Liver (tissue), 9 donors: ENCODE results near the gene CDH13. TPM values are rescaled to one million over a fixed set of nuclear protein-coding genes. Genes with fewer than 3 reads are reported as not detected.

Experiments
- DNase-seq: peaks from one replicate; pipeline ENCODE4 v3.0.0-alpha.2; 2017; ENCODE audit warnings: low spot score
- H3K27ac ChIP-seq, 2 donors: one replicate each; pipeline ENCODE4 v1.7.0; 2013; ENCODE audit warnings: inconsistent platforms in 2 of 2, low read length in 2 of 2, control low read depth in 1 of 2, low read depth in 1 of 2, mild to moderate bottlenecking in 1 of 2
- H3K27me3 ChIP-seq, 4 donors: one replicate each; pipeline versions ENCODE4 v1.6.1 to v1.7.0; 2013; ENCODE audit warnings: low read length in 3 of 4, inconsistent platforms in 1 of 4, mild to moderate bottlenecking in 1 of 4, moderate library complexity in 1 of 4; ENCODE audit not compliant: control insufficient read depth in 4 of 4, insufficient read depth in 4 of 4
- H3K36me3 ChIP-seq, 4 donors: one replicate each; pipeline versions ENCODE4 v1.6.1 to v1.7.0; 2013; ENCODE audit warnings: low read length in 3 of 4, mild to moderate bottlenecking in 3 of 4, low read depth in 1 of 4, moderate library complexity in 1 of 4; ENCODE audit not compliant: control insufficient read depth in 4 of 4, insufficient read depth in 3 of 4
- H3K4me1 ChIP-seq, 4 donors: one replicate each; pipeline versions ENCODE4 v1.6.1 to v1.7.0; 2013; ENCODE audit warnings: low read length in 3 of 4, mild to moderate bottlenecking in 3 of 4, moderate library complexity in 1 of 4; ENCODE audit not compliant: control insufficient read depth in 4 of 4, insufficient read depth in 4 of 4
- H3K4me3 ChIP-seq, 3 donors: one replicate each; pipeline versions ENCODE4 v1.6.1 to v1.7.0; 2013; ENCODE audit warnings: low read length in 3 of 3, control low read depth in 1 of 3, low read depth in 1 of 3, mild to moderate bottlenecking in 1 of 3
- H3K9ac ChIP-seq, 2 donors: one replicate each; pipeline ENCODE4 v1.7.0; 2013; ENCODE audit warnings: low read length in 2 of 2, mild to moderate bottlenecking in 2 of 2, moderate library complexity in 2 of 2, control low read depth in 1 of 2, low read depth in 1 of 2
- H3K9me3 ChIP-seq, 4 donors: one replicate each; pipeline versions ENCODE4 v1.6.1 to v1.7.0; 2013; ENCODE audit warnings: low read length in 3 of 4; ENCODE audit not compliant: control insufficient read depth in 4 of 4
- EGR1 ChIP-seq, 2 donors: IDR thresholded peaks; 2 replicates each; pipeline ENCODE4 v1.6.1; 2016 to 2018; ENCODE audit warnings: antibody characterized with exemption in 2 of 2, low read depth in 2 of 2
- HNF4A ChIP-seq, 2 donors: conservative IDR thresholded peaks; 2 replicates each; pipeline ENCODE4 v1.6.1; 2016; ENCODE audit warnings: antibody characterized with exemption in 2 of 2, mild to moderate bottlenecking in 2 of 2
- HNF4G ChIP-seq: IDR thresholded peaks from 2 replicates; pipeline ENCODE4 v1.6.1; 2016; ENCODE audit warnings: antibody characterized with exemption
- NR2F2 ChIP-seq: IDR thresholded peaks from 2 replicates; pipeline ENCODE4 v1.6.1; 2016; ENCODE audit warnings: antibody characterized with exemption
- RAD21 ChIP-seq, 2 donors: IDR thresholded peaks; 2 replicates each; pipeline ENCODE4 v1.6.1; 2016; ENCODE audit warnings: antibody characterized with exemption in 2 of 2, mild to moderate bottlenecking in 2 of 2
- RXRA ChIP-seq, 2 donors: IDR thresholded peaks; 2 replicates each; pipeline ENCODE4 v1.6.1; 2017 to 2018; ENCODE audit warnings: antibody characterized with exemption in 2 of 2, mild to moderate bottlenecking in 1 of 2
- YY1 ChIP-seq: IDR thresholded peaks from 2 replicates; pipeline ENCODE4 v1.6.1; 2016; ENCODE audit warnings: antibody characterized with exemption, mild to moderate bottlenecking
- WGBS: extraction: QIAGEN DNeasy Blood & Tissue Kit; methylation state at CpG from one replicate; pipeline ENCODE4 v1.1.7; 2013; 5-methylcytosine and 5-hydroxymethylcytosine counted together
- polyA plus RNA-seq, 2 donors: library from polyadenylated mRNA; stranded (reverse) in 1 of 2; unstranded in 1 of 2; fragments of 200-250 nt in 1 of 2; fragments of >200 nt in 1 of 2; fragmentation: Nextera tagmentation in 1 of 2; extraction: Ambion mirVana in 1 of 2; gene quantifications; one replicate each; pipeline versions ENCODE4 v1.2.1 to v1.2.3, GENCODE V29; 2013 to 2015
- total RNA-seq, 2 donors: library from RNA; depleted of rRNA; stranded (reverse); fragments of >200 nt; gene quantifications; one replicate each; pipeline ENCODE4 v1.2.3, GENCODE V29; 2014
- TF ChIP-seq, protein P1 (sequence below): fragments of 150-350 bp; IDR thresholded peaks from 2 replicates; pipeline ENCODE4 v1.5.1; 2017; ENCODE audit warnings: improper control_type of control experiment, low read depth, low read length; ENCODE audit not compliant: missing input control
- TF ChIP-seq, protein P2 (sequence below): IDR thresholded peaks from 2 replicates; pipeline ENCODE4 v1.6.1; 2016; ENCODE audit warnings: antibody characterized with exemption
- donor health status: healthy.
- donor health status: healthy.
- donor health status: healthy.
- donor health status: healthy.
- donor health status: healthy.

Gene CDH13
- total and polyA plus RNA-seq, 4 donors = 0.21 to 1.5 (median 0.58) TPM

DNA sequence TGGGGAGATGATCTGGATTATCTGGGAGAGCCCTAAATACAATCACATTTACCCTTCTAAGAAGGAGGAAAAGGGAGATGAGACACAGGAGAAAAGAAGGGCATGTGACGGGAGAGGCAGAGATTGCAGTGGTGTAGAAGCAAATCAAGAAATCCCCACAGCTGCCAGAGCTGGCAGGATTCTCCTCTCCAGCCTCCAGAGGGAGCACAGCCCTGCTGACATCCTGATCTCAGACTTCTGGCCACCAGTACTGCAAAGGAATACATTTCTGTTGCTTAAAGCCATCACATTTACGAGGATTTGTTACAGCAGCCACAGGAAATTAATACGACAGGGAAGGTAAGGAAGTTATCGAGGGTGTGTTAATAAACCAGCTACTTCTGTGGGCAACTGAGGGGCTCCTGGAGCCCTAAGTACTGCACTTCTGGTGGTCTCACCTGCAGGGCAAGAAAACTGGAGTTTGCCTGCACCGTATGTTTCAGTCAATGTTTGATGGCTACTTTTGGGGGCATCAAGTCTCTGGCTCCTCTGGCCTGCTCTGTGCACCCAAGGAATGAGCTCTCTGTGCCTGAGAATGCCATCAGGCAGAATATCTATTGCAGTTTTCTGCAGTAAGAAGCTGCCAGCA is 22.9 kb upstream of the CDH13 start:
- Histone ChIP-seq H3K4me3 (no peak overlapping the region), H3K9ac (no peak overlapping the region), H3K9me3 (peaks cover 0 to 6% (median 1%) of the 10 kb centered on the region in 4 donors), H3K36me3 (no peaks in the 10 kb centered on the region), H3K27me3 (no peaks in the 10 kb centered on the region), H3K27ac (no peak overlapping the region), H3K4me1 (no peaks in the 10 kb centered on the region)
- WGBS = 23% methylated on average over 5 of the region's 5 CpGs
- TF ChIP-seq, protein P1, sequence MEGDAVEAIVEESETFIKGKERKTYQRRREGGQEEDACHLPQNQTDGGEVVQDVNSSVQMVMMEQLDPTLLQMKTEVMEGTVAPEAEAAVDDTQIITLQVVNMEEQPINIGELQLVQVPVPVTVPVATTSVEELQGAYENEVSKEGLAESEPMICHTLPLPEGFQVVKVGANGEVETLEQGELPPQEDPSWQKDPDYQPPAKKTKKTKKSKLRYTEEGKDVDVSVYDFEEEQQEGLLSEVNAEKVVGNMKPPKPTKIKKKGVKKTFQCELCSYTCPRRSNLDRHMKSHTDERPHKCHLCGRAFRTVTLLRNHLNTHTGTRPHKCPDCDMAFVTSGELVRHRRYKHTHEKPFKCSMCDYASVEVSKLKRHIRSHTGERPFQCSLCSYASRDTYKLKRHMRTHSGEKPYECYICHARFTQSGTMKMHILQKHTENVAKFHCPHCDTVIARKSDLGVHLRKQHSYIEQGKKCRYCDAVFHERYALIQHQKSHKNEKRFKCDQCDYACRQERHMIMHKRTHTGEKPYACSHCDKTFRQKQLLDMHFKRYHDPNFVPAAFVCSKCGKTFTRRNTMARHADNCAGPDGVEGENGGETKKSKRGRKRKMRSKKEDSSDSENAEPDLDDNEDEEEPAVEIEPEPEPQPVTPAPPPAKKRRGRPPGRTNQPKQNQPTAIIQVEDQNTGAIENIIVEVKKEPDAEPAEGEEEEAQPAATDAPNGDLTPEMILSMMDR = peak; percentile 48
- no peak for TF ChIP-seq HNF4G
- peak; percentile 74 for TF ChIP-seq RAD21 (IDR thresholded peaks at IDR 0.05)
- DNase-seq = no peak

DNA sequence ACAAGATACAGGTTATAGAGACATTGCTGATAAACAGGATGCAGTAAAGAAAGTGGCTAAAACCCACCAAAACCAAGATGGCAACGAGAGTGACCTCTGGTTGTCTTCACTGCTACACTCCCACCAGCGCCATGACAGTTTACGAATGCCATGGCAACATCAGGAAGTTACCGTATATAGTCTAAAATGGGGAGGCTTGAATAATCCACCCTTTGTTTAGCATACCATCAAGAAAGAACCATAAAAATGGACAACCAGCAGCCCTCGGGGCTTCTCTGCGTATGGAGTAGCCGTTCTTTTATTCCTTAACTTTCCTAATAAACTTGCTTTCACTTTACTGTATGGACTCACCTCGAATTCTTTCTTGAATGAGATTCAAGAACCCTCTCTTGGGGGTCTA is 21.7 kb upstream of the CDH13 start:
- peaks cover 0 to 6% (median 1%) of the 10 kb centered on the region in 4 donors for H3K9me3 ChIP-seq
- no peaks in the 10 kb centered on the region for H3K4me1 ChIP-seq
- H3K4me3 ChIP-seq = no peak overlapping the region
- H3K36me3 ChIP-seq = no peaks in the 10 kb centered on the region
- H3K9ac ChIP-seq = no peak overlapping the region
- TF ChIP-seq RXRA (IDR thresholded peaks at IDR 0.05) (no peak), YY1 (no peak), NR2F2 (no peak), EGR1 (IDR thresholded peaks at IDR 0.05; ENCODE audit: low read depth in 2 of 2) (no peak), HNF4G (no peak), HNF4A (conservative IDR thresholded peaks at IDR 0.05) (no peak)
- TF ChIP-seq, protein P1 = no peak
- TF ChIP-seq, protein P2, sequence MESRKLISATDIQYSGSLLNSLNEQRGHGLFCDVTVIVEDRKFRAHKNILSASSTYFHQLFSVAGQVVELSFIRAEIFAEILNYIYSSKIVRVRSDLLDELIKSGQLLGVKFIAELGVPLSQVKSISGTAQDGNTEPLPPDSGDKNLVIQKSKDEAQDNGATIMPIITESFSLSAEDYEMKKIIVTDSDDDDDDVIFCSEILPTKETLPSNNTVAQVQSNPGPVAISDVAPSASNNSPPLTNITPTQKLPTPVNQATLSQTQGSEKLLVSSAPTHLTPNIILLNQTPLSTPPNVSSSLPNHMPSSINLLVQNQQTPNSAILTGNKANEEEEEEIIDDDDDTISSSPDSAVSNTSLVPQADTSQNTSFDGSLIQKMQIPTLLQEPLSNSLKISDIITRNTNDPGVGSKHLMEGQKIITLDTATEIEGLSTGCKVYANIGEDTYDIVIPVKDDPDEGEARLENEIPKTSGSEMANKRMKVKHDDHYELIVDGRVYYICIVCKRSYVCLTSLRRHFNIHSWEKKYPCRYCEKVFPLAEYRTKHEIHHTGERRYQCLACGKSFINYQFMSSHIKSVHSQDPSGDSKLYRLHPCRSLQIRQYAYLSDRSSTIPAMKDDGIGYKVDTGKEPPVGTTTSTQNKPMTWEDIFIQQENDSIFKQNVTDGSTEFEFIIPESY = no peak
- 86% methylated on average over 8 of the region's 8 CpGs for WGBS
- H3K27me3 ChIP-seq = no peaks in the 10 kb centered on the region
- DNase-seq = no peak
- H3K27ac ChIP-seq = no peak overlapping the region
